NCI-H2081 (cell line): Measurements from ENCODE around the gene CPEB2.

ENCODE experiments used
- DNase-seq, 2 experiments: peaks; one replicate each; lab custom pipeline; 2025; lab: John Stamatoyannopoulos, UW

Gene CPEB2

DNA sequence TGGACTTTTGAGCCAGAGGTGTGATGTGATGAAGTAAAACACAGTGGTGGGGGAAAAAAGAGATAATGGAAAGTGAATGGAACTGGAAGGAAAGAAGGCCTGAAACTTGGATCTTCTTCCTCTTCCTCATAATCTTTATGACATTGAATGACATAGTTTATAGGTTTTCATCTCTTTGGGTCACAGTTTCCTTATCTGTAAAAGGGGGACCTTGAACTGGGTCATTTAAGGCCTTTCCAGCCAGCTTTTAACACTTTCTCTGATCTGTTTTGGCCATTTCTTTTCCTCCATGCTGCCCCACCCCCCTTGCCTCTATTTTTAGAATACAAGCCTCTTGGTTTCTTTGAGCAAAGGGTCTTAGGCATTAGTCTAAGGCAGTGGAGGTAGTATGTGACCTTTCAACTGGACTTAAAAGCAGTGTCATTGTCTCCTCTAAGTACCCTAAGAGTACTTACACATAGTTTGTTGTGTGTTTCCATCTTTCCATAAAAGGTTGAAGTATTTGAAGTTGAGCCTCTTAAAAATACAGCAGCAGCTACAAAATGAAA lies 7.8 kb downstream of the CPEB2 start:
- no peak for DNase-seq

DNA sequence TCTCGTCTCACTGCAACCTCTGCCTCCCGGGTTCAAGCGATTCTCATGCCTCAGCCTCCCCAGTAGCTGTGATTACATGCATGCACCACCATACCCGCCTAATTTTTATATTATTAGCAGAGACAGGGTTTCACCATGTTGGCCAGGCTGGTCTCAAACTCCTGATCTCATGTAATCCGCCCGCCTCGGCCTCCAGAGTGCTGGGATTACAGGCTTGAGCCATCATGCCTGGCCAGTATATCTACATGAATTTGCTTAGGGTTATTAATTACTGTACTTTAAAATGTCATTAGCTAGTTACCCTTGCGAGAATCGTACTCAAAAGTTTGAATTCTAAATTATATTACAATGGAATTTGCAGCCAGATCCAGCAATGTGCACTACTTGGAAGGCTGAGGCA lies 8.9 kb downstream of the CPEB2 start:
- DNase-seq = no peak

GRCh38 chr4:15012017-15012788 lies 9.9 kb downstream of the CPEB2 start:
- DNase-seq = no peak

DNA sequence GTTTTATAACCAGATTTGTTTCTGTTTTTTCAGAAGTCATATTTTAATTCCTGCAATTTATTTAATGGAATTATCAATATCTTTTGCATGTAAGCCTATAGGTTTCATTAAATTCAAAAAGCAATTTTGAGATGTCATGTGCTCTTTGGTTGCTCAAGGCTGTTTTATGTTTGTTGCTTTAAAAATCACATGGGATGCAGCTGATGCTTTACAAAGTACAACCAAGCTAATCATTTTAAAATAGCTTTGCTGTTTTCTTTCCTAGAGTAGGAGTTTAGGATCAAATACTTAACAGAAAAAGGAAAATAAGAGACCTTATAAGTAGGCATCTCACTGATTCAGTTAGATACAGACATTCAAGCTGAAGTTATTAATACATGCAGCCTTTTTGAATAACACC lies 11.3 kb downstream of the CPEB2 start:
- DNase-seq = no peak

DNA sequence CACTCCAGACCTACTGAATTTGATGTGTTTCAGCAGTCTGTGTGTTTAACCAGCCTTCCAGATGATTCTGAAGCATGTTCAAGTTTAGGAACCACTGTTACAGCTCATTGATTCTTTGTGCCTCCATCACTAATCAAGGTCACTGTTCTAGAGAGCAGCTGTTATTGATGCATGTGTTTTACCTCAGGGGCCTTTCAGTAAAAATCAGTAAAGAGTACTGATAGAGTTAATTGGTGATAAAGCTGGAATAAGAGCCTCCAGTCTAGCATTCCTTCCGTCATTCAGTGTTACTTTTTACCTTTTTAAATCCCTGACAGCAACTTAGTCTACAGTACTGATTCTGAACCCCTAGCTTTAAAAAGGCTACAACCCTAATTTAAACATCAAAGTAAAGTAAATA lies 12.9 kb downstream of the CPEB2 start:
- DNase-seq = no peak

DNA sequence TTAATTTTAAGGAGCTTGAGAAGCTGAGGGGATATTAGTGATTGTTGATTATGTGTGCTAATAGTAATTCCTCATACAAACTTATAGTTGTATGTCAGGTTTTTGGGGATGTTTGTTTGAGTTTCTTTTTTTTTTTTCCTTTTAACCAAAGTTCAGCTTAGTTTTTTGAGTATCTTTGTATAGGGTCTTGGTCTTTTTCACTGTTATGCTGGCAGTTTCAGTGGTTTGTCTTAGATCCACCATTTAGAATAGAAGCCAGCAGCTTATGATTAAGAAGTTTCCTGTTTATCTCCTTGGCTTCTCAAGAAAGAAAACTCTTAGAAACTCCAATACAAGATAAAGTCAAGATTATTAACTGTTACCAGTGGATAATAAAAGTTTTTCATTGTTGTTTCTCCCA lies 16.1 kb downstream of the CPEB2 start:
- DNase-seq = no peak

DNA sequence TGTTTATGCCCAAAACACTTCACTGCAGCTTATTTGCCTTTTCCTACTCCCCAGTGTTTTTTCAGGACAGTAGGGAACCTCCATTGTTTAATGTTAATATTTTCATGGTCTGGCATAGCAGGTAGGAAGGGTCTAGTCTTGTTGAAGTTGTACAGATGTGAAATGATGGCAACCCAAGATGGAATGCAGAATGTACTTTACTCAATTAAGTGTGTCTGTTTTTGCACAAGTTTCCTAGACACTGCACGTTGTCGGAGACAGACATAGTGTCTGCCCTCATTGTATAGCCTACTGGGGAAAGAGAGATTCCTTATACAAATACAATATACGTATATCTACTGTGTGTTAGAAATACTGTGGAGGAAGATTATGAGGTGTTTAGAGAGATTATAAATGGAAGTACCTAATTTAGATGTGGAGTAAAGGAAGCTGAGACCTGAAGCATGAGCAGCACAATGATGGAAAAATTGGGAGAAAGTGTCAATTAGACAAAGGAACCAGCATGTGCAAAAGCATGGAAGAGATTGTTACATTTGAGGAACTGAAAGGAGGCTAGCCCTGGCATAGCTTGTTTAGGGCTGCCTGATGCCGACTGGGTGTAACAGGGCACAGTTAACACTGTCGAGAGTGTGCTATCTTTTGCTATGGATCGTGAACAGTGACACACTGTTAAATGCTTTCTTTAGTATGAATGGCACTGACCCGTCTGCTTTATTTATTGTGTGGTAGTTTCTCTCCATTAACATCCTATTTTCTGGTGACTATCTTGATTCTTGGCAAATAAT lies 18.4 kb downstream of the CPEB2 start:
- no peak for DNase-seq

GRCh38 chr4:15021311-15021710 lies 19.0 kb downstream of the CPEB2 start:
- no peak for DNase-seq

GRCh38 chr4:15021946-15022345 lies 19.7 kb downstream of the CPEB2 start:
- DNase-seq = no peak

GRCh38 chr4:15024386-15024785 lies 22.1 kb downstream of the CPEB2 start:
- DNase-seq = no peak

DNA sequence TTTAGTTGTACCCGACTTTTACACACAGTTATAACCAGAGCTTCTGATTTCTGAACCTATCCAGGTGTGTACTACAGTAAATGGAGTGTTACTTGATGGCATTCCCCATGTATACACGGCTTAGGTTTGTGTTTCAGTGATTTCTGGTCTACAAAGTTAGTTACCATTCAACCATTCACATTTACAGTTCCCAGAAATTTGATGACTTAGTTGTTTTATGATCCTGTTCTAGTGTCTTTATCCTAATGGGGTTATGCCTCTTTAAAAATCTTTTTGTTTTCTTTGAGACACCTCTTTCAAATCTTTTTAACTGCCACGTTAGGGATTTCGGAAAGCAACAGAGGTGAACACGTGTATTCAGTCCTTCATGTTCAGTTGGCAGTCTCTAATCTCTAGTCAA lies 23.4 kb downstream of the CPEB2 start:
- no peak for DNase-seq

DNA sequence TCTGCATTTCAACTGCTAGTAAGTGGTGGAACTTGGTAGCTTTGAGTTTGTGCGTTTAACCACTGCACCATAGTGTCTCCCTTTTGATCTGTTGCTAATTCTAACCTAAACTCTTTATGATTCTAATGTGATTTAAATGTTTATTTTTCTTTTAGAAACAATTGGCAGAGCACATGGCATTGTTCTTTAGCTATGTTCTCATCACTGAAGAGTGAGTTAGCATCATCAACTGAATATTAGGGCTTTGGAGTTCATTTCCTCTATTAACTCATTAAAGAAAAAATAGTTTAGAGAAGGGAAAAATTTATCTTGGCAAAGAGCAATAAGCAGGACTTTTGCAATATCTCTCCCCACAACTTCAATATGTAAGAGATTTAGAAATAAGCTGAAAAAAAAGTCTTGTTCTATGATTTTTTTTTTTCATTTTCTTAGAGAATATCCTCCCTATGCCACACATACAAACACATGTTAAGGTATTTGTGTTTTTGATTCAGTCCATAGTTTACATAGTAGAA lies 25.7 kb downstream of the CPEB2 start:
- DNase-seq = no peak

GRCh38 chr4:15031197-15031596 lies 28.9 kb downstream of the CPEB2 start:
- DNase-seq = no peak

- DNase-seq = no peak
Measured at GRCh38 chr4:15031993-15032675, 29.9 kb downstream of the CPEB2 start.

DNA sequence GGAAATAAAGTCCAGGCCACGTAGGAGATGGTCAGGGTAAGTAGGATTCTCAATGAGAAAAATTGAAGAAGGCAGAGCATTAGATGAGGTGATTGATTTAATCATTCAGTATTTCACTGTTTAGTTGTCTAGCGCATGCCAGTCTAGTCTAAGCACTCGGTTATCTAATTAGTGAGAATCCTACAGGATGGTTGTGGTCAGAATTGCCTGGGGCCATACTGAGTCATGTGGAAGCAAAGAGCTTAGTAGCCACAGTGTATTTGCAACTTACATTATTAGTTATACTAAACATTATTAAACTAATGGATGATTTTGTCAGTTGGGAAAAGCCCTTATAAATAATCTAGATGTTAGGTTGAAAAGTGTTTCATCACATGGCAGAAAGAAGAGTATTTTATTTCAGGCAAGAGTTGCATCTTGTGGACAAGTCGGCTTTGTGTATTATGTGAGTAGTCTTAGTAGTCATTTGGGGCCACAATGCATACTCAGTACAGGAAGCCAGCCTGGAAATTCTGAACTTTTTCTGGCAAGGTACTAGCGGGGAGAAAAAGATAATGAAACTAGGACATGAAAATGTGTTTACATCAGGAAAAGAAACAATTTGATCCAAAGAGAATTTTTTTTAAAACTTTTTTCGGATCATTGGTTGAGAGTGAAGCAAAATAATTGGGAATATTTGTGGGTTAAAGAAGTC lies 31.9 kb downstream of the CPEB2 start:
- no peak for DNase-seq

DNA sequence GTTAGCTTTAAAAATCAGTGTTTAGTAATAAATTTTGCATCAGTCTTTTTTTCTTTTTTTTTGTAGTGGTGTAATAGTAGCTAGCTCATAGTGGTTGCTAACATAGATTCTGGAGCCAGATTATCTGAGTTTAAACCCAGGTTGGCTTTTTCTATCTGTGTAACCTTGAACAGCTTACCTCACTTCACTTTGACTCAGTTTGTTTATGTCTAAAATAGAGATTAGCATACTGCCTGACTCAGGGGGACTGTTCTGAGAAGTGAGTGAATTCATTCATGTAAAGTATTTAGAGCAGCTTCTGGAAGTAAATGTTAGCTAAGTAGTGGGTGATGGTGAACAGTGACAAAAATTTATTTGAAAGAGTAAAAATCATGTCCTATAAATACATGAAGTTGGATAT lies 32.9 kb downstream of the CPEB2 start:
- no peak for DNase-seq

- DNase-seq = no peak
Measured at GRCh38 chr4:15037923-15038541, 35.8 kb downstream of the CPEB2 start.

GRCh38 chr4:15040916-15041463 lies 38.7 kb downstream of the CPEB2 start:
- no peak for DNase-seq

DNA sequence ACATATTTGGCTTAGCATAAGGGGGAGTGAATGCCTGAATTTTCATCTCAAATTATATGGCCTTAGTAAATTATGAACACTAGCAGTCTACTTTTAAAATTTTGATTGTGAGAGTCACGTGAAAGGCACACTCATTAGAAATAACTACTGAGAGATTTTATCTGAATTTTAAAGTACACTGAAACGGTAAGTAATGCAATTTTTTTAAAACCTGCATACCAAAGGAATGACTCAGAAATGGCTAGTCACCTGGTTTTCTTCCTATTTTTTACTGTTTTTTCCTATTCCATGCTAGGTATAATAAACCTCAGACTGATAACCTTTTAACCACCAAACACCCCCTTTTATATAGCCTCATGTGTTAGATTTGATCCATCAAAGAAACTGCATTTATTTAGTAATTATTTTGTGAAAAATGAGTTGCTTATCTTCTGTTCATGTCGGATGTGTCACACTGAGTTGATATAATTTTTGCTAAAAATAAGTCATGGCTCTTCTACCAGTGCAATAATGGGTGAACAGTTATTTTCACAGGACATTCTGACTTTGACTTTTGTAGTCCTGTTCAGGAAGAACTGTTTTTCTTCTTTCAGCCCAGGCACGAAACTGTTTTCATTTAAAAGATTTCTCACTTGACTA lies 40.4 kb downstream of the CPEB2 start:
- no peak for DNase-seq

DNA sequence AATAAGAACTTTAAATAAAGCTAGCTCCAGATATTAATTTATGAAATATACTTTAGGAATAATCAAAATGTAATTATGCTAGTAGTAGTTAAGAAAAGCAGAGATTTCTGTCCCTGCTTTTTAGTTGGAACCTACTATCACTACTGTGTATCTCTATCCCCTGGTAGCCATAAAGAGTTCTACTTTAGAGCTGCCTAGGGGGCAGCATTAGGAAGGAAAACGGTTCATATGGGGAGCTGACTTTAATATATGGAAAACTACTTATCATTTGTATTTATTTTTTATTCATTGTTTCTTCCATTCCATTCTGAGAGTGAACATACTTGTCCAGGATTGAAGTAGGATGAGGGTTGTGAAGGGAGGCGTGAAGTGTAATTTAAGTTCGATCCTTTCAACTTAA lies 40.9 kb downstream of the CPEB2 start:
- no peak for DNase-seq

DNA sequence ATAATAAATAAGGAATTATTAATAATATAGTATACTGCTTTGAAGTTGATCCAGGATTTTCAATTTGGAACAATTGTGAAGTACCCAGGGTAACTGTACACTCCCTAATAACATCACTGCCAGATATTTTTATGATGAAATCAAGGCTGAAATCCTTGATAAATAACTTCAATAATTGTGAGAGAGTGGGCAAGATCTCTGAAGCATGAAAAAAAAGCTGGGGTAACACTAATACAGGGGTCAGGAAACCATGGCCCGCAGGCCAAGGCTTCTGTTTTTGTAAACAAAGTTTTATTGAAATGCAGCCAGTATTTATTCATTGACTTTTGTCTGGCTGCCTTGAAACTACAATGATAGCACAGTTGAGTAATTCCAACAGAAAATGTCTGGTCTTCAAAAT lies 41.6 kb downstream of the CPEB2 start:
- DNase-seq = no peak
